Small intestine (tissue), 7 donors: ENCODE results near the gene SEMA3D. TPM values are rescaled to one million over a fixed set of nuclear protein-coding genes. Genes with fewer than 3 reads are reported as not detected.
"Not testable (repeated sequence)": the region's sequence is repeated elsewhere in the genome, so short reads cannot be mapped to it uniquely, and the experiment has no call there.

ENCODE experiments used
- DNase-seq, 2 donors: peaks; one replicate each; pipeline versions ENCODE4 v3.0.0 to v3.0.0-alpha.2; 2013
- FAIRE-seq: peaks from 2 replicates; lab custom pipeline; 2012; peaks lifted over from hg19 to GRCh38; lab: Jason Lieb, UNC
- H3K27ac ChIP-seq, 3 donors: one replicate each; pipeline ENCODE4 v1.5.1; 2013; ENCODE audit warnings: low read length in 2 of 3, mild to moderate bottlenecking in 2 of 3, control low read depth in 1 of 3, inconsistent platforms in 1 of 3, low read depth in 1 of 3, moderate library complexity in 1 of 3
- H3K27me3 ChIP-seq, 3 donors: one replicate each; pipeline ENCODE4 v1.6.1; 2013; ENCODE audit warnings: low read length in 3 of 3, inconsistent platforms in 1 of 3; ENCODE audit not compliant: control insufficient read depth in 3 of 3, insufficient read depth in 3 of 3
- H3K36me3 ChIP-seq, 3 donors: one replicate each; pipeline ENCODE4 v1.6.1; 2013; ENCODE audit warnings: low read length in 3 of 3, inconsistent platforms in 1 of 3, low read depth in 1 of 3, mild to moderate bottlenecking in 1 of 3, moderate library complexity in 1 of 3; ENCODE audit not compliant: control insufficient read depth in 3 of 3, insufficient read depth in 2 of 3
- H3K4me1 ChIP-seq, 3 donors: one replicate each; pipeline ENCODE4 v1.6.1; 2013; ENCODE audit warnings: low read length in 2 of 3, inconsistent platforms in 1 of 3, low read depth in 1 of 3, mild to moderate bottlenecking in 1 of 3, moderate library complexity in 1 of 3; ENCODE audit not compliant: control insufficient read depth in 3 of 3, insufficient read depth in 2 of 3
- H3K4me3 ChIP-seq, 3 donors: one replicate each; pipeline ENCODE4 v1.5.1; 2013; ENCODE audit warnings: low read length in 3 of 3, control low read depth in 1 of 3, inconsistent platforms in 1 of 3, low read depth in 1 of 3, mild to moderate bottlenecking in 1 of 3, moderate library complexity in 1 of 3
- H3K9me3 ChIP-seq, 2 donors: one replicate each; pipeline ENCODE4 v1.6.1; 2013; ENCODE audit warnings: low read depth in 1 of 2, low read length in 1 of 2; ENCODE audit not compliant: control insufficient read depth in 2 of 2, insufficient read depth in 1 of 2
- whole genome bisulfite sequencing, 3 donors: extraction: QIAGEN DNeasy Blood & Tissue Kit; methylation state at CpG; one replicate each; pipeline ENCODE4 v1.1.7; 2013; 5-methylcytosine and 5-hydroxymethylcytosine counted together
- polyA plus RNA-seq, 4 donors: library from polyadenylated mRNA; stranded (reverse) in 3 of 4; unstranded in 1 of 4; fragments of 200-250 nt in 3 of 4; fragments of 120-200 nt in 1 of 4; gene quantifications; one replicate each; pipeline versions ENCODE4 v1.2.1 to v1.2.3, GENCODE V29; 2013
- donor health status: healthy with polysubstance abuse.
- donor health status: control.
- donor health status: control.
- donor health status: Bipolar disorder and iron deficiency.
- donor health status: healthy.

SEMA3D gene
- polyA plus RNA-seq, 4 donors = 0.27 to 6.9 (median 0.95) TPM; not detected in 1

DNA sequence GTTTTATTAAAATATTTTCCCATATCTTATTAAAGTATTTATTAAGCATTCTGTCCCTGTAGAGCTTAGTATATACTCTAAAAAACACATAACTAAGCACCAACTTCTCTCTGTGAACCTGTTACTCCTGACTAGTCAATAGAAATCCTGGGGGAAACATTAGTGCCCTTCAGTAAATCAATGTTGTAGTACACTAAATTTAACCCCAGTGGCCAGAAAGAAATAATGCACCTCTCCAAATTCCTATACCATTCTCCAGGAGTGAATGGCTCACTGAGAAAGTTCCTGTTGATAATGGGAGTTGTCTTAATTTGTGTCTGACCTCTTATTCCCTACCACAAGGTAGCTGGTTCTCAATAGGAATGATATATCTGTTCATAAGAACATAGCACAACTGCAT is 188.2 kb downstream of the SEMA3D start:
- DNase-seq (no peak), FAIRE-seq (no peak)
- no peak overlapping the region for H3K27ac ChIP-seq
- peaks cover 0 to 2% (median 0%) of the 10 kb centered on the region in 3 donors for H3K27me3 ChIP-seq
- no peak overlapping the region for H3K4me3 ChIP-seq
- H3K4me1 ChIP-seq = peaks cover 0 to 4% (median 0%) of the 10 kb centered on the region in 3 donors
- H3K9me3 ChIP-seq = no peaks in the 10 kb centered on the region
- no peaks in the 10 kb centered on the region for H3K36me3 ChIP-seq

DNA sequence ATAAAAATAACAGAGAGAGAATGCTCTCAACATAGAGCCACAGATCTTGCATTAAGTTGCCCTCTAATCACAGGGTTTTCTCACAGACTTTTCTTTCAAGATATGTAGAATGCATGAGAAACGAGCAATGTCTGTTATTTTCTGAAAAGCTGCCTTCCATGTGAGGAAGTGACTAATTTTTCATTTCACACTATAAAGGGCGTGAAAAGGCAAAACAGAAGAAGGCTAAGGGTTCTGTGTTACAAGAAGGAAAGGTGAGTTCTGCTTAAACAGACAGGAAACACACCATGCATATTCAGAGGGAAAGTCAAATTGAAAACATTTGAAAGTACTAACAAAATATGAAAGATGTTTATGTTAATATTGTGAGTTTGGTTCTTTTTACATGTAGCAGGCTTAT is 189.2 kb downstream of the SEMA3D start:
- no peak for DNase-seq
- Histone ChIP-seq H3K9me3 (no peaks in the 10 kb centered on the region), H3K27me3 (peaks cover 0 to 2% (median 0%) of the 10 kb centered on the region in 3 donors), H3K27ac (no peak overlapping the region), H3K36me3 (no peaks in the 10 kb centered on the region), H3K4me3 (no peak overlapping the region), H3K4me1 (peaks cover 0 to 3% (median 0%) of the 10 kb centered on the region in 3 donors)
- 59 to 70% (median 62%) methylated on average over 2 of the region's 2 CpGs for WGBS, 3 donors
- no peak for FAIRE-seq

DNA sequence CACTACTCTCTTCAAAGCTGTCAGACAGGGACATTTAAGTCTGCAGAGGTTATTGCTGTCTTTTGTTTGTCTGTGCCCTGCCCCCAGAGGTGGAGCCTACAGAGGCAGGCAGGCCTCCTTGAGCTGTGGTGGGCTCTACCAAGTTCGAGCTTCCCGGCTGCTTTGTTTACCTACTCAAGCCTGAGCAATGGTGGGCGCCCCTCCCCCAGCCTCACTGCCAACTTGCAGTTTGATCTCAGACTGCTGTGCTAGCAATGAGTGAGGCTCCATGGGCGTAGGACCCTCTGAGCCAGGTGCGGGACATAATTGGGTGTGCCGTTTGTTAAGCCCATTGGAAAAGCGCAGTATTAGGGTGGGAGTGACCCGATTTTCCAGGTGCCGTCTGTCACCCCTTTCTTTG is 193.9 kb downstream of the SEMA3D start:
- not testable (repeated sequence) for DNase-seq, H3K27me3 ChIP-seq, H3K4me1 ChIP-seq, FAIRE-seq, H3K9me3 ChIP-seq, H3K36me3 ChIP-seq, H3K4me3 ChIP-seq, H3K27ac ChIP-seq
- WGBS, 3 donors = 89 to 95% (median 92%) methylated on average over 9 of the region's 9 CpGs

DNA sequence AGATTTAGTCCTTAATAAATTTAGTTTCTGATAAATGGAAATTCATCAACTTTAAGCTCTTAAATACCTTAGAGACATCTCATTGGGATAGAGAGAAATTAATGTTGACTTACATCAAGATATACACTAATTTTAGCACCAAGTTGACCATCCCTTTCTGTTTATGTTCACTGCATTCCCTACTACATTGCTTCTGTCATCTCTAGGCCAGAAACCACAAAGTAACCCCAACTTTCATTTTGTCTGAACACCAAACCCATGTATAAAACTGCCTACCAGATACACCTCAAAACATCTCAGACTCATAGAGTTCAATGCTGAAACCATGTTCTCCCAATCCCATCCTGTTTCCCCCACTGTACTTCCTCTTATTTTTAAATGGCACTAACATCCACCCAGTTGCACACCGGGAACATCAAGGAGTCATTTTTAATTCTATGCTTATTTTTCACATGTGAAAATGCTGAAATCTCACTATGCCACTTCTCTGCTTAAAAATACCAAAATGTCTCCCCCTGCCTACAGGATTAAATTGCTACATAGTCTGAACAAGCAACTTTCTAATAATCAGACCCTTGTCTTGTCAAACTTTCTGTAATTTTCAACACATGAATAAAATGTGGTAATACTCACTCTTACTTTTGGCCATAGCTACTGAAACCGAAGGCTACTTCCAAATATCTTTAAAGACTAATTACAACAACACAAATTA is 201.6 kb downstream of the SEMA3D start:
- no peak overlapping the region for H3K27ac ChIP-seq
- FAIRE-seq (no peak), DNase-seq (no peak)
- H3K27me3 ChIP-seq = no peaks in the 10 kb centered on the region
- H3K4me1 ChIP-seq = no peaks in the 10 kb centered on the region
- WGBS, 3 donors = 64 to 87% (median 82%) methylated on average over 2 of the region's 2 CpGs
- no peak overlapping the region for H3K4me3 ChIP-seq
- H3K9me3 ChIP-seq = no peaks in the 10 kb centered on the region
- no peaks in the 10 kb centered on the region for H3K36me3 ChIP-seq

DNA sequence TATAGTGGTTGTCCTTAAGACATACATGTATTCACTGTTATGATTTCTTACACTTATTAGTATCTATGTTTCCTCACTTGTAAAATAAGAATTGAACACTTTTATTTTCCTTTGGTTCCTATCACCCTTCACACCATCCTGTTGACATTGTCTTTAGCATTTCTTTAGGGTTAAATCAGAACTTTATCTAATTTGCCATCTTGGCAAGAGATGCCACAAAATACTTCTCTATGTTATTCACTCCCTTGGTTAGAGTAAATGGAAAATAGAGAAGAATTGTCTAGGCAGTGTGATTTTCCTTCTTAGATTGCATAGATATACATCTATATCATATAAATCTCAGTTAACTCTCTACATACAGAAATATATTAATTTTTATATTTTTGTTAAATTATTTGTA is 204.7 kb downstream of the SEMA3D start:
- FAIRE-seq (peak; percentile 53), DNase-seq (no peak)
- H3K27me3 ChIP-seq = no peaks in the 10 kb centered on the region
- H3K4me3 ChIP-seq = no peak overlapping the region
- no peaks in the 10 kb centered on the region for H3K36me3 ChIP-seq
- no peaks in the 10 kb centered on the region for H3K4me1 ChIP-seq
- H3K27ac ChIP-seq = no peak overlapping the region
- no peaks in the 10 kb centered on the region for H3K9me3 ChIP-seq

DNA sequence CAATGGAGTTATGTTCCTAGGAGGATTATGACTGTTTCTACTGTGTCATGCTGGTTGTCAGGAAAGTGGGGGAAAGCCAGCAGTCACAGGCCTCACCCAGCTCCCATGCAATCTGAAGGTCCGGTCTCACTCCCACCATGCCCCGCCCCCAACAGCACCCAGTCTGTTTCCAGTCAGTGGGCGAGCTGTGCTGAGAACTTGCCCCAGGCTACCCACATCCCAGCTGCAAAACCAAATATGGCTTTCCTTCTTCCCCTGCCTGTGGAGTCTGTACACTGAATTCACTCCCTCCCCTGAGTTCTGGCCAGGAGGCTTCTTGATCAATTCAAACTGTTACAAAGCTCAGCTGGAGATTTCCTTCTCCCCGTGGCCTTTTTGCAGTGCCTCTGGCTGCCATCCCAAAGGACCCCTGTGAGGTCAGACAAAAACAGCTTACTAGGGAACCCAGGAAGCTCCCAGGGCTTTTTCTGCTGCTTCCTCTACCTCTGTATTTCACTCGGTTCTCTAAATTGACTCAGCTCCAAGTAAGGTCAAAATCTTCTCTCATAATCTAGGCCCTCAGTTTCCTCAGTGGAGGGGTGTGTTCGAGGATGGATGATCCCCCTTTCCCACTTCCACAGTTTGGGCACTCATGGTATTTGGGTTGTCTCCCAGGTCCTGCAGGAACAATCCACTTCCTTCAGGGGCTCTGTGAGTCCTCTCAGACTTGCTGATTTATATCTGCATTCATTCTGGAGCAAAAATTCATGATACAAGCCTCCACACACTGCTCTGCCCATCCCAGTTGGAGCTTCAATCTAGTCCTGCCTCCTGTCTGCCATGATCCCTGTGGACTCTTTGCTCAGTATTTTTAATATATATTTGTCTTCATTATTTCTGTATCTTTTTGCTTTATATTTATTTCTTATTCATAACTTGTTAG is 205.5 kb downstream of the SEMA3D start:
- WGBS, 3 donors = 63 to 68% (median 64%) methylated on average over 6 of the region's 6 CpGs
- Histone ChIP-seq H3K4me3 (no peak overlapping the region), H3K4me1 (no peaks in the 10 kb centered on the region), H3K9me3 (no peaks in the 10 kb centered on the region), H3K36me3 (no peaks in the 10 kb centered on the region), H3K27ac (no peak overlapping the region), H3K27me3 (no peaks in the 10 kb centered on the region)
- FAIRE-seq (no peak), DNase-seq (no peak)

DNA sequence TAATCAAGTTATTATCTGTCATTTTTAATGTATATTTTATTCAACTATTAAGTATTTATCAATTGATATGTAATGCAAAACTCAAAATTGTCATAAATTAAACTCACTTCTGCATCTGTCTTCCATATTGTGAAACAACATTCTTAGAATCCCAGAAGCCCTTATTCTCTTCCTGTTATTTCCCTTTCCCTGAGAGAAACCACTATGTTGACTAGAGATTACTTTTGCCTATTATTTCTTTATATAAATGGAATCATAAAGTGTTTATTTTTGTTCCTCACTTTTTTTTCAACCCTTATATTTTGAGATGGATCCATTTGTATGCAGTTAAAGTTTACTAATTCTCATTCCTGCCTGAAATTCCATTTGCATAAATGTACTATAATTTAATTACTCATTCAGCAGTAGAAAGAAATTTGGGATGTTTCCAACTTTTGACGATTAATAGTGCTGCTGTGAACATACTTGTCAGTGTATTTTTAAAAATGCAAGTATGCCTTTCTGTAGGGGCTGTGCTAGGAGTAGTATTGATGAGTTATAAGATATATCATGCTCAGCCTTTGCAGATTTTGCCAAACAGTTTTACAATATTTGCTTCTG is 211.2 kb downstream of the SEMA3D start:
- H3K36me3 ChIP-seq = no peaks in the 10 kb centered on the region
- H3K27me3 ChIP-seq = no peaks in the 10 kb centered on the region
- DNase-seq = no peak
- H3K9me3 ChIP-seq = no peaks in the 10 kb centered on the region
- 54 to 65% (median 58%) methylated on average over 1 of the region's 1 CpG for WGBS, 3 donors
- no peaks in the 10 kb centered on the region for H3K4me1 ChIP-seq
- no peak overlapping the region for H3K4me3 ChIP-seq
- H3K27ac ChIP-seq = no peak overlapping the region
- FAIRE-seq = no peak

DNA sequence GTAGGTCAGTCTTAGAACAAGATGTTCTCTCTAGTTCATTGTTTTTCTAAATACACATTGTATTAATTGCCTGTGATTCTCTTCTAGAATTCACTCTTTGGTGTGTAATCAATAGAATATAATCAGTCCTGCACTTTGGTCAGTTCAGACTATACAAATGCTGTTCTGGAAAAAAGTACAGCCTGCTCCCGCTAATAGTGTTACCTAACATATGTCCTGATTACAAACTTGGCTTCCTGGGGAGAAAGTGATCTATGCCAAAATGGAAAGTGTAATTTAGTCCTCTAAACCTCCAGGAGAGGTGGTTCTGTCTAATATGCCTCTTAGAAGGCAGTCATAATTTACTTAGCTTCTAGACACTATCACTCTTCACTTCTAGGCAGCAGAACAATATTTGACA is 215.5 kb downstream of the SEMA3D start:
- Histone ChIP-seq H3K4me3 (no peak overlapping the region), H3K9me3 (no peaks in the 10 kb centered on the region), H3K27me3 (no peaks in the 10 kb centered on the region), H3K36me3 (no peaks in the 10 kb centered on the region), H3K4me1 (no peaks in the 10 kb centered on the region), H3K27ac (no peak overlapping the region)
- FAIRE-seq (no peak), DNase-seq (peak in 1 of 2 donors; percentile 7)
- 28 to 55% (median 28%) methylated on average over 1 of the region's 1 CpG for whole genome bisulfite sequencing, 3 donors
